NCI-H2227 (cell line): Measurements from ENCODE around the gene ZNF385B.

ENCODE experiments used
- DNase-seq: peaks from one replicate; lab custom pipeline; 2025; ENCODE audit not compliant: unreplicated experiment; lab: John Stamatoyannopoulos, UW

Gene ZNF385B

GRCh38 chr2:179556425-179556824 lies 305.0 kb downstream of the ZNF385B start:
- peak; percentile 50 for DNase-seq

- DNase-seq: no peak
Observed at GRCh38 chr2:179555691-179556283, 305.6 kb downstream of the ZNF385B start.

- DNase-seq: no peak
Observed at GRCh38 chr2:179554639-179555386, 306.6 kb downstream of the ZNF385B start.

- no peak for DNase-seq
Observed at GRCh38 chr2:179553382-179553781, 308.0 kb downstream of the ZNF385B start.

- DNase-seq: no peak
Observed at GRCh38 chr2:179551539-179552045, 309.8 kb downstream of the ZNF385B start.

GRCh38 chr2:179550849-179551248 lies 310.6 kb downstream of the ZNF385B start:
- DNase-seq: no peak

GRCh38 chr2:179550214-179550613 lies 311.2 kb downstream of the ZNF385B start:
- DNase-seq: no peak

- DNase-seq: no peak
Observed at GRCh38 chr2:179546656-179547055, 314.8 kb downstream of the ZNF385B start.

- DNase-seq: no peak
Observed at GRCh38 chr2:179545024-179545423, 316.4 kb downstream of the ZNF385B start.

GRCh38 chr2:179543361-179543901 lies 318.0 kb downstream of the ZNF385B start:
- peak; percentile 86 for DNase-seq

GRCh38 chr2:179541586-179541985 lies 319.8 kb downstream of the ZNF385B start:
- no peak for DNase-seq

- DNase-seq: no peak
Observed at GRCh38 chr2:179539124-179539511, 322.3 kb downstream of the ZNF385B start.

- no peak for DNase-seq
Observed at GRCh38 chr2:179538406-179539123, 322.8 kb downstream of the ZNF385B start.

GRCh38 chr2:179536185-179536584 lies 325.2 kb downstream of the ZNF385B start:
- no peak for DNase-seq

- DNase-seq: peak; percentile 18
Observed at GRCh38 chr2:179533875-179534274, 327.5 kb downstream of the ZNF385B start.

GRCh38 chr2:179532863-179533278 lies 328.5 kb downstream of the ZNF385B start:
- DNase-seq: peak; percentile 97

- no peak for DNase-seq
Observed at GRCh38 chr2:179528576-179529069, 332.8 kb downstream of the ZNF385B start.

GRCh38 chr2:179525340-179525739 lies 336.1 kb downstream of the ZNF385B start:
- DNase-seq: no peak

- DNase-seq: peak; percentile 82
Observed at GRCh38 chr2:179524809-179525339, 336.5 kb downstream of the ZNF385B start.

- no peak for DNase-seq
Observed at GRCh38 chr2:179521944-179522343, 339.5 kb downstream of the ZNF385B start.

- DNase-seq: no peak
Observed at GRCh38 chr2:179518830-179519229, 342.6 kb downstream of the ZNF385B start.
